HG03066 (cell line): ENCODE results near the gene NCAPG2.

Experiments used
- ATAC-seq: cut with Tn5 transposase; IDR thresholded peaks from one replicate; pipeline ENCODE4 v1.9.1; 2021; ENCODE audit warnings: low read depth; ENCODE audit not compliant: unreplicated experiment

The NCAPG2 gene

DNA sequence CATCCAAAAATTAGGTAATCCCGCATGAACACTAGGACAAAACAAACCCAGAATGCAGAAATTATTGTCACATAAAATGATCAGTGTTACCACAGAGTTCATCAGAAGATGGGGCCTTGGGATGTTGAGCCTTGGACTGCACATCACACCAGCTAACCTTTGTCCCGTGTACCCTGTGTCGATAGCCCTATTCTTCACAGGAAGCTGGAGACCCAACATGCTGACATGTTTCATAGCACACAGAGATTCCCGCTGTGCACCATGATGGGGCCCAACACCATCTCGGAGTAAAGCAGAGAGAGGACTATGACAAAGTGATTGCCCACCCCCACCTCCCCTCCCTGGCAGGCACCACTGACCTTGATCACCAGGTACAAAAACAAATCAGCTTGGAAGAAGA is 121.5 kb downstream of the NCAPG2 start:
- ATAC-seq, result no peak

DNA sequence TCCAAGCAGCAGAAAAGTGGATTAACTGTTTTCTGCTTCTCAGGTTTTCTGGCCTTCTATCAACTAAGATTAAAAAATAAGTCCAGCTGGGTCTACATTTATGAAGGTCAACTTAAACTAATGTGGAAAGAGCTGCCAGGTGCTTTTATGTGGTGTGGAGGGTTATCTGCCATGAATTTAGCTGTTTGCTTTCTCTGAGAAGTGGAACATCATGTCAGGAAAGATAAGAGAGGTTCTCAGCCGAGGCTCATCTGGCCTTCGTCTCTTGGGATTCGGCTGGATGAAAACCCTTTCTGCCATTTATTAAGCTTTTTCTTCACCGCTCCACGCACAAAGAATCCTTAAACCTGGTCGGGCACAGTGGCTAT is 122.5 kb downstream of the NCAPG2 start:
- ATAC-seq, result no peak

GRCh38 chr7:158581440-158582088 is 123.0 kb downstream of the NCAPG2 start:
- no peak for ATAC-seq
